MCF 10A (cell line): ENCODE data around the gene PDK1. TPM values are rescaled to one million over a fixed set of nuclear protein-coding genes. Genes with fewer than 3 reads are reported as not detected.

Source experiments
- BruUV-seq: library from RNA; stranded (reverse); fragments of 400-500 nt; replicated peaks from 2 replicates; lab custom pipeline; 2021; lab: Mats Ljungman, UMichigan
- CTCF ChIA-PET: fragments of 300-600 bp; sonication (Branson Sonifier 250); formaldehyde crosslinking; extraction: SDS; loops from one replicate; lab custom pipeline; 2021; ENCODE audit warnings: antibody characterized with exemption, inconsistent platforms; lab: Yijun Ruan, JAX
- POLR2A ChIA-PET: fragments of 300-600, 350-650 bp; sonication (Branson Sonifier 250); formaldehyde crosslinking; extraction: SDS; loops from one replicate; lab custom pipeline; 2020; ENCODE audit warnings: antibody characterized with exemption, inconsistent platforms; lab: Yijun Ruan, JAX
- DNase-seq: peaks from one replicate; pipeline ENCODE4 v3.0.0-alpha.2; 2018; ENCODE audit not compliant: unreplicated experiment
- H3K27ac Mint-ChIP-seq: one replicate; pipeline ENCODE4 v1.8.0; 2022; ENCODE audit warnings: mild to moderate bottlenecking, low read depth, mixed read lengths; ENCODE audit not compliant: unreplicated experiment
- H3K27me3 Mint-ChIP-seq: one replicate; pipeline ENCODE4 v1.8.0; 2022; ENCODE audit warnings: mixed read lengths; ENCODE audit not compliant: insufficient read depth, unreplicated experiment
- H3K36me3 Mint-ChIP-seq: one replicate; pipeline ENCODE4 v1.8.0; 2022; ENCODE audit warnings: mild to moderate bottlenecking, moderate library complexity, mixed read lengths; ENCODE audit not compliant: insufficient read depth, unreplicated experiment
- H3K4me1 Mint-ChIP-seq: one replicate; pipeline ENCODE4 v1.8.0; 2022; ENCODE audit warnings: mixed read lengths; ENCODE audit not compliant: insufficient read depth, unreplicated experiment
- H3K4me3 Mint-ChIP-seq: one replicate; pipeline ENCODE4 v1.8.0; 2022; ENCODE audit warnings: mild to moderate bottlenecking, moderate library complexity, mixed read lengths; ENCODE audit not compliant: unreplicated experiment
- H3K9me3 Mint-ChIP-seq: one replicate; pipeline ENCODE4 v1.8.0; 2022; ENCODE audit warnings: mixed read lengths; ENCODE audit not compliant: unreplicated experiment
- CTCF ChIP-seq: fragments of 200-600 bp; IDR thresholded peaks from one replicate; pipeline ENCODE4 v1.8.0; 2022; ENCODE audit warnings: antibody characterized with exemption, mild to moderate bottlenecking; ENCODE audit not compliant: unreplicated experiment
- intact Hi-C: fragments of 100-400 bp; cut with micrococcal nuclease; formaldehyde crosslinking; loops from 2 replicates; pipeline ENCODE4 v1.14.1; 2022
- total RNA-seq: library from RNA; stranded (reverse); gene quantifications from 2 replicates; pipeline ENCODE4 v1.2.3, GENCODE V29; 2022

Gene PDK1
- total RNA-seq, 1 experiment from 2014 or later = 26.5 TPM

GRCh38 chr2:172628085-172628484 lies 72.2 kb downstream of the PDK1 start:
- Mint-ChIP-seq H3K27ac (no peak overlapping the region), H3K27me3 (no peaks in the 10 kb centered on the region), H3K4me1 (no peaks in the 10 kb centered on the region), H3K4me3 (no peak overlapping the region), H3K9me3 (no peaks in the 10 kb centered on the region), H3K36me3 (no peaks in the 10 kb centered on the region)
- ChIA-PET POLR2A (interaction anchor here (0.7 kb wide), 1 partner anchor 28 kb away, joined by 3 read pairs; no protein-coding TSS in a partner anchor), CTCF (interaction anchor here (1.0 kb wide), 1 partner anchor 43 kb away, joined by 4 read pairs; no protein-coding TSS in a partner anchor)
- TF ChIP-seq CTCF = no peak
- DNase-seq = no peak
- intact Hi-C loops = no loop called here
- no TSS peak for BruUV-seq

GRCh38 chr2:172629586-172629985 lies 73.7 kb downstream of the PDK1 start:
- ChIA-PET CTCF (interaction anchor here (0.6 to 1.1 kb wide), 3 partner anchors 14 to 81 kb away, joined by 3 to 5 read pairs (median 4); no protein-coding TSS in a partner anchor), POLR2A (no interaction called here)
- TF ChIP-seq CTCF = no peak
- DNase-seq = no peak
- Mint-ChIP-seq H3K4me1 (no peaks in the 10 kb centered on the region), H3K4me3 (no peak overlapping the region), H3K36me3 (no peaks in the 10 kb centered on the region), H3K27me3 (no peaks in the 10 kb centered on the region), H3K27ac (no peak overlapping the region), H3K9me3 (no peaks in the 10 kb centered on the region)
- no TSS peak for BruUV-seq
- intact Hi-C loops = no loop called here

GRCh38 chr2:172630181-172630580 lies 74.3 kb downstream of the PDK1 start:
- H3K27me3 Mint-ChIP-seq = no peaks in the 10 kb centered on the region
- no peaks in the 10 kb centered on the region for H3K4me1 Mint-ChIP-seq
- POLR2A ChIA-PET = no interaction called here
- H3K27ac Mint-ChIP-seq = no peak overlapping the region
- intact Hi-C loops = no loop called here
- CTCF ChIA-PET = interaction anchor here (1.1 kb wide), 1 partner anchor 13 kb away, joined by 5 read pairs; no protein-coding TSS in a partner anchor
- H3K4me3 Mint-ChIP-seq = no peak overlapping the region
- no peak for TF ChIP-seq CTCF
- H3K36me3 Mint-ChIP-seq = no peaks in the 10 kb centered on the region
- no peaks in the 10 kb centered on the region for H3K9me3 Mint-ChIP-seq
- BruUV-seq = no TSS peak
- no peak for DNase-seq

GRCh38 chr2:172634477-172634876 lies 78.6 kb downstream of the PDK1 start:
- CTCF ChIA-PET = interaction anchor here (1.1 kb wide), 1 partner anchor 41 kb away, joined by 3 read pairs; no protein-coding TSS in a partner anchor
- no peak overlapping the region for H3K27ac Mint-ChIP-seq
- BruUV-seq = no TSS peak

More at GRCh38 chr2:172634477-172634876, 78.6 kb downstream of the PDK1 start:
- POLR2A ChIA-PET = no interaction called here
- Mint-ChIP-seq H3K4me1 (no peaks in the 10 kb centered on the region), H3K9me3 (no peaks in the 10 kb centered on the region), H3K4me3 (no peak overlapping the region), H3K36me3 (no peaks in the 10 kb centered on the region), H3K27me3 (no peaks in the 10 kb centered on the region)
- intact Hi-C loops = no loop called here
- no peak for DNase-seq
- TF ChIP-seq CTCF = no peak
